Stimulated activated naive CD8-positive, alpha-beta T cell treated with anti-CD3 and anti-CD28 coated beads, Interleukin-15, Interleukin-2, amounts not matched to agents 100 ng/mL and 50 ng/mL, for 24 hours (primary cell): ENCODE data around the gene UQCR11.
A peak's percentile ranks its signal among the peaks of the same experiment; 100 is the strongest.

Experiments used
- H3K27ac Mint-ChIP-seq: one replicate; pipeline ENCODE4 v1.8.0; 2021; ENCODE audit warnings: mild to moderate bottlenecking, mixed read lengths
- H3K27me3 Mint-ChIP-seq: one replicate; pipeline ENCODE4 v1.8.0; 2021; ENCODE audit warnings: mixed read lengths
- H3K36me3 Mint-ChIP-seq: one replicate; pipeline ENCODE4 v1.8.0; 2021; ENCODE audit warnings: low read depth, mixed read lengths
- H3K4me1 Mint-ChIP-seq: one replicate; pipeline ENCODE4 v1.8.0; 2021; ENCODE audit warnings: low read depth, mixed read lengths
- H3K4me3 Mint-ChIP-seq: one replicate; pipeline ENCODE4 v1.8.0; 2021; ENCODE audit warnings: mild to moderate bottlenecking, mixed read lengths
- H3K9me3 Mint-ChIP-seq: one replicate; pipeline ENCODE4 v1.8.0; 2021; ENCODE audit warnings: mixed read lengths

UQCR11 gene

GRCh38 chr19:1592024-1592754 is 13.1 kb downstream of the UQCR11 start:
- Mint-ChIP-seq H3K27ac (peak overlapping the region; percentile 99), H3K27me3 (no peaks in the 10 kb centered on the region), H3K4me1 (peaks cover 25% of the 10 kb centered on the region), H3K36me3 (peaks cover 25% of the 10 kb centered on the region), H3K4me3 (peak overlapping the region; percentile 99), H3K9me3 (no peaks in the 10 kb centered on the region)

- H3K4me3 Mint-ChIP-seq, result peak overlapping the region; percentile 99
- H3K36me3 Mint-ChIP-seq, result peaks cover 24% of the 10 kb centered on the region
- peaks cover 25% of the 10 kb centered on the region for H3K4me1 Mint-ChIP-seq
- H3K27ac Mint-ChIP-seq, result peak overlapping the region; percentile 99
- no peaks in the 10 kb centered on the region for H3K9me3 Mint-ChIP-seq
- H3K27me3 Mint-ChIP-seq, result no peaks in the 10 kb centered on the region
Measured at GRCh38 chr19:1591421-1592023, 13.7 kb downstream of the UQCR11 start.

- peak overlapping the region; percentile 99 for H3K27ac Mint-ChIP-seq
- H3K36me3 Mint-ChIP-seq, result peaks cover 28% of the 10 kb centered on the region
- no peaks in the 10 kb centered on the region for H3K27me3 Mint-ChIP-seq
- H3K9me3 Mint-ChIP-seq, result no peaks in the 10 kb centered on the region
- peaks cover 25% of the 10 kb centered on the region for H3K4me1 Mint-ChIP-seq
- peak overlapping the region; percentile 99 for H3K4me3 Mint-ChIP-seq
Measured at GRCh38 chr19:1590641-1591397, 14.4 kb downstream of the UQCR11 start.

GRCh38 chr19:1587872-1588271 is 17.4 kb downstream of the UQCR11 start:
- Mint-ChIP-seq H3K36me3 (peaks cover 37% of the 10 kb centered on the region), H3K4me1 (peaks cover 22% of the 10 kb centered on the region), H3K27ac (no peak overlapping the region), H3K27me3 (no peaks in the 10 kb centered on the region), H3K9me3 (no peaks in the 10 kb centered on the region), H3K4me3 (no peak overlapping the region)

GRCh38 chr19:1585243-1585580 is 20.1 kb downstream of the UQCR11 start:
- H3K27ac Mint-ChIP-seq, result no peak overlapping the region

GRCh38 chr19:1584500-1585242 is 20.6 kb downstream of the UQCR11 start:
- H3K27ac Mint-ChIP-seq, result no peak overlapping the region

More at GRCh38 chr19:1585243-1585580, 20.1 kb downstream of the UQCR11 start:
- Mint-ChIP-seq H3K27me3 (no peaks in the 10 kb centered on the region), H3K36me3 (peaks cover 37% of the 10 kb centered on the region), H3K4me3 (no peak overlapping the region), H3K4me1 (peaks cover 11% of the 10 kb centered on the region), H3K9me3 (no peaks in the 10 kb centered on the region)

GRCh38 chr19:1582201-1582600 is 23.1 kb downstream of the UQCR11 start:
- Mint-ChIP-seq H3K27ac (no peak overlapping the region), H3K9me3 (no peaks in the 10 kb centered on the region), H3K4me1 (no peaks in the 10 kb centered on the region), H3K4me3 (no peak overlapping the region), H3K27me3 (no peaks in the 10 kb centered on the region), H3K36me3 (peaks cover 43% of the 10 kb centered on the region)

More at GRCh38 chr19:1584500-1585242, 20.6 kb downstream of the UQCR11 start:
- no peak overlapping the region for H3K4me3 Mint-ChIP-seq
- peaks cover 41% of the 10 kb centered on the region for H3K36me3 Mint-ChIP-seq
- H3K4me1 Mint-ChIP-seq, result peaks cover 6% of the 10 kb centered on the region
- no peaks in the 10 kb centered on the region for H3K9me3 Mint-ChIP-seq
- H3K27me3 Mint-ChIP-seq, result no peaks in the 10 kb centered on the region

- Mint-ChIP-seq H3K27ac (no peak overlapping the region), H3K4me3 (no peak overlapping the region), H3K9me3 (no peaks in the 10 kb centered on the region), H3K4me1 (no peaks in the 10 kb centered on the region), H3K36me3 (peaks cover 38% of the 10 kb centered on the region), H3K27me3 (no peaks in the 10 kb centered on the region)
Measured at GRCh38 chr19:1580957-1581356, 24.3 kb downstream of the UQCR11 start.

GRCh38 chr19:1580382-1580781 is 24.9 kb downstream of the UQCR11 start:
- Mint-ChIP-seq H3K4me3 (no peak overlapping the region), H3K27ac (no peak overlapping the region), H3K36me3 (peaks cover 33% of the 10 kb centered on the region), H3K27me3 (no peaks in the 10 kb centered on the region), H3K9me3 (no peaks in the 10 kb centered on the region), H3K4me1 (no peaks in the 10 kb centered on the region)

- H3K4me3 Mint-ChIP-seq, result no peak overlapping the region
- peaks cover 26% of the 10 kb centered on the region for H3K36me3 Mint-ChIP-seq
- H3K4me1 Mint-ChIP-seq, result no peaks in the 10 kb centered on the region
- H3K9me3 Mint-ChIP-seq, result no peaks in the 10 kb centered on the region
- no peak overlapping the region for H3K27ac Mint-ChIP-seq
- no peaks in the 10 kb centered on the region for H3K27me3 Mint-ChIP-seq
Measured at GRCh38 chr19:1579222-1579621, 26.0 kb downstream of the UQCR11 start.

- Mint-ChIP-seq H3K9me3 (no peaks in the 10 kb centered on the region), H3K4me3 (no peak overlapping the region), H3K27ac (no peak overlapping the region), H3K27me3 (no peaks in the 10 kb centered on the region), H3K4me1 (no peaks in the 10 kb centered on the region), H3K36me3 (peaks cover 21% of the 10 kb centered on the region)
Measured at GRCh38 chr19:1577929-1578618, 27.2 kb downstream of the UQCR11 start.

- H3K27ac Mint-ChIP-seq, result no peak overlapping the region
- H3K9me3 Mint-ChIP-seq, result no peaks in the 10 kb centered on the region
- H3K27me3 Mint-ChIP-seq, result no peaks in the 10 kb centered on the region
- H3K36me3 Mint-ChIP-seq, result peaks cover 21% of the 10 kb centered on the region
- H3K4me3 Mint-ChIP-seq, result no peak overlapping the region
- H3K4me1 Mint-ChIP-seq, result no peaks in the 10 kb centered on the region
Measured at GRCh38 chr19:1577090-1577928, 28.0 kb downstream of the UQCR11 start.

GRCh38 chr19:1576242-1577089 is 28.8 kb downstream of the UQCR11 start:
- Mint-ChIP-seq H3K4me1 (no peaks in the 10 kb centered on the region), H3K27ac (no peak overlapping the region), H3K4me3 (no peak overlapping the region), H3K36me3 (peaks cover 21% of the 10 kb centered on the region), H3K9me3 (no peaks in the 10 kb centered on the region), H3K27me3 (no peaks in the 10 kb centered on the region)
